CD8-positive, alpha-beta memory T cell (primary cell): Measurements from ENCODE around the gene ADGRB3. TPM values are rescaled to one million over a fixed set of nuclear protein-coding genes. Genes with fewer than 3 reads are reported as not detected.

Source experiments
- CTCF ChIA-PET: fragments of 350-600 bp; sonication (Branson Sonifier 250); formaldehyde crosslinking; loops from one replicate; lab custom pipeline; 2021; ENCODE audit warnings: antibody characterized with exemption; lab: Charles Lee
- POLR2A ChIA-PET: fragments of 350-600 bp; sonication (Branson Sonifier 250); formaldehyde crosslinking; loops from one replicate; lab custom pipeline; 2021; ENCODE audit warnings: antibody characterized with exemption; lab: Charles Lee
- DNase-seq, 5 donors: peaks; one replicate each; pipeline versions ENCODE4 v3.0.0 to v3.0.0-alpha.2; 2020 to 2022; ENCODE audit warnings: mixed read lengths in 1 of 5
- H3K27ac ChIP-seq: one replicate; pipeline ENCODE4 v1.7.0; 2013; ENCODE audit warnings: low read depth, mild to moderate bottlenecking, low read length, moderate library complexity
- H3K27me3 ChIP-seq: 2 replicates; pipeline ENCODE4 v1.7.0; 2013; ENCODE audit warnings: low read length, mild to moderate bottlenecking; ENCODE audit not compliant: insufficient read depth, poor library complexity, severe bottlenecking
- H3K36me3 ChIP-seq: 2 replicates; pipeline ENCODE4 v1.7.0; 2013; ENCODE audit warnings: mild to moderate bottlenecking, low read length, moderate library complexity; ENCODE audit not compliant: insufficient read depth
- H3K4me1 ChIP-seq: 2 replicates; pipeline ENCODE4 v1.7.0; 2013; ENCODE audit warnings: mild to moderate bottlenecking, low read length, moderate library complexity; ENCODE audit not compliant: insufficient read depth
- H3K4me3 ChIP-seq: 2 replicates; pipeline ENCODE4 v1.7.0; 2013; ENCODE audit warnings: mild to moderate bottlenecking, low read length
- H3K9me3 ChIP-seq: 2 replicates; pipeline ENCODE4 v1.7.0; 2013; ENCODE audit warnings: mild to moderate bottlenecking, low read length
- H3K27ac Mint-ChIP-seq, 8 donors: one replicate each; pipeline ENCODE4 v1.8.0; 2020 to 2021; ENCODE audit warnings: mixed read lengths in 8 of 8, mild to moderate bottlenecking in 6 of 8, inconsistent platforms in 3 of 8, moderate library complexity in 3 of 8
- H3K27me3 Mint-ChIP-seq, 2 donors: one replicate each; pipeline ENCODE4 v1.8.0; 2020 to 2021; ENCODE audit warnings: mixed read lengths in 2 of 2, mild to moderate bottlenecking in 1 of 2, moderate library complexity in 1 of 2
- H3K36me3 Mint-ChIP-seq, 3 donors: one replicate each; pipeline ENCODE4 v1.8.0; 2020 to 2021; ENCODE audit warnings: mixed read lengths in 3 of 3, inconsistent platforms in 1 of 3, mild to moderate bottlenecking in 1 of 3
- H3K4me1 Mint-ChIP-seq, 3 donors: one replicate each; pipeline ENCODE4 v1.8.0; 2020 to 2021; ENCODE audit warnings: mixed read lengths in 3 of 3, inconsistent platforms in 1 of 3, mild to moderate bottlenecking in 1 of 3
- H3K4me3 Mint-ChIP-seq, 7 donors: one replicate each; pipeline ENCODE4 v1.8.0; 2020 to 2021; ENCODE audit warnings: mixed read lengths in 7 of 7, mild to moderate bottlenecking in 6 of 7, moderate library complexity in 4 of 7, inconsistent platforms in 2 of 7
- H3K9me3 Mint-ChIP-seq, 5 donors: one replicate each; pipeline ENCODE4 v1.8.0; 2020 to 2022; ENCODE audit warnings: mixed read lengths in 5 of 5, mild to moderate bottlenecking in 3 of 5, moderate library complexity in 2 of 5, inconsistent platforms in 1 of 5
- polyA plus RNA-seq: library from polyadenylated mRNA; unstranded; fragments of 300-500 nt; fragmentation: Illumina TruSeq; gene quantifications from one replicate; pipeline ENCODE4 v1.2.3, GENCODE V29; 2021
- total RNA-seq, 2 experiments: library from RNA; stranded (reverse); gene quantifications; one replicate each; pipeline ENCODE4 v1.2.3, GENCODE V29; 2021

ADGRB3 gene
- total and polyA plus RNA-seq, 3 experiments from 2014 or later = not detected

- peaks cover 0 to 2% (median 0%) of the 10 kb centered on the region in 5 donors for H3K9me3 Mint-ChIP-seq
- DNase-seq = no peak
- POLR2A ChIA-PET = no interaction called here
- H3K4me1 Mint-ChIP-seq = no peaks in the 10 kb centered on the region
- no peaks in the 10 kb centered on the region for H3K36me3 Mint-ChIP-seq
- CTCF ChIA-PET = no interaction called here
- H3K9me3 ChIP-seq = no peaks in the 10 kb centered on the region
- no peaks in the 10 kb centered on the region for H3K27me3 ChIP-seq
- H3K27me3 Mint-ChIP-seq = no peaks in the 10 kb centered on the region
- no peak overlapping the region for H3K27ac ChIP-seq
- no peaks in the 10 kb centered on the region for H3K36me3 ChIP-seq
- H3K4me3 ChIP-seq = no peak overlapping the region
- no peaks in the 10 kb centered on the region for H3K4me1 ChIP-seq
- H3K27ac Mint-ChIP-seq = no peak overlapping the region
- H3K4me3 Mint-ChIP-seq = no peak overlapping the region
Measured at GRCh38 chr6:69338431-69339162, 703.5 kb downstream of the ADGRB3 start.

- Histone ChIP-seq H3K27me3 (no peaks in the 10 kb centered on the region), H3K36me3 (no peaks in the 10 kb centered on the region), H3K4me1 (no peaks in the 10 kb centered on the region), H3K27ac (no peak overlapping the region), H3K9me3 (no peaks in the 10 kb centered on the region), H3K4me3 (no peak overlapping the region)
- Mint-ChIP-seq H3K4me3 (no peak overlapping the region), H3K36me3 (no peaks in the 10 kb centered on the region), H3K9me3 (peaks cover 0 to 2% (median 0%) of the 10 kb centered on the region in 5 donors), H3K27me3 (no peaks in the 10 kb centered on the region), H3K4me1 (no peaks in the 10 kb centered on the region), H3K27ac (peak overlapping the region in 1 of 8 donors; percentile 61)
- no peak for DNase-seq
- ChIA-PET CTCF (interaction anchor here (1.3 kb wide), 1 partner anchor 13 kb away, joined by 3 read pairs; no protein-coding TSS in a partner anchor), POLR2A (no interaction called here)
Measured at GRCh38 chr6:69339163-69339550, 704.1 kb downstream of the ADGRB3 start.

GRCh38 chr6:69340196-69340595 lies 705.1 kb downstream of the ADGRB3 start:
- ChIA-PET CTCF (interaction anchor here (1.3 kb wide), 1 partner anchor 14 kb away, joined by 3 read pairs; no protein-coding TSS in a partner anchor), POLR2A (no interaction called here)
- Histone ChIP-seq H3K27ac (no peak overlapping the region), H3K4me3 (no peak overlapping the region), H3K36me3 (no peaks in the 10 kb centered on the region), H3K27me3 (no peaks in the 10 kb centered on the region), H3K9me3 (no peaks in the 10 kb centered on the region), H3K4me1 (no peaks in the 10 kb centered on the region)
- peaks cover 0 to 5% (median 2%) of the 10 kb centered on the region in 5 donors for H3K9me3 Mint-ChIP-seq
- no peaks in the 10 kb centered on the region for H3K27me3 Mint-ChIP-seq
- H3K27ac Mint-ChIP-seq = no peak overlapping the region
- DNase-seq = no peak
- no peak overlapping the region for H3K4me3 Mint-ChIP-seq
- H3K4me1 Mint-ChIP-seq = no peaks in the 10 kb centered on the region
- no peaks in the 10 kb centered on the region for H3K36me3 Mint-ChIP-seq

- no peaks in the 10 kb centered on the region for H3K36me3 ChIP-seq
- DNase-seq = no peak
- ChIA-PET POLR2A (no interaction called here), CTCF (no interaction called here)
- Mint-ChIP-seq H3K27me3 (no peaks in the 10 kb centered on the region), H3K9me3 (peaks cover 2 to 11% (median 9%) of the 10 kb centered on the region in 5 donors), H3K4me1 (no peaks in the 10 kb centered on the region), H3K4me3 (no peak overlapping the region), H3K36me3 (no peaks in the 10 kb centered on the region), H3K27ac (peak overlapping the region in 1 of 8 donors; percentile 48)
- H3K27me3 ChIP-seq = no peaks in the 10 kb centered on the region
- H3K9me3 ChIP-seq = no peaks in the 10 kb centered on the region
- no peaks in the 10 kb centered on the region for H3K4me1 ChIP-seq
- H3K27ac ChIP-seq = no peak overlapping the region
- H3K4me3 ChIP-seq = no peak overlapping the region
Measured at GRCh38 chr6:69343851-69344250, 708.8 kb downstream of the ADGRB3 start.

- Mint-ChIP-seq H3K27ac (no peak overlapping the region), H3K27me3 (no peaks in the 10 kb centered on the region), H3K4me3 (no peak overlapping the region), H3K4me1 (no peaks in the 10 kb centered on the region), H3K9me3 (peaks cover 3 to 8% (median 6%) of the 10 kb centered on the region in 5 donors), H3K36me3 (no peaks in the 10 kb centered on the region)
- POLR2A ChIA-PET = no interaction called here
- no peaks in the 10 kb centered on the region for H3K36me3 ChIP-seq
- DNase-seq = no peak
- no peaks in the 10 kb centered on the region for H3K9me3 ChIP-seq
- H3K27ac ChIP-seq = no peak overlapping the region
- no peaks in the 10 kb centered on the region for H3K27me3 ChIP-seq
- CTCF ChIA-PET = no interaction called here
- no peaks in the 10 kb centered on the region for H3K4me1 ChIP-seq
- H3K4me3 ChIP-seq = no peak overlapping the region
Measured at GRCh38 chr6:69349771-69350170, 714.7 kb downstream of the ADGRB3 start.

GRCh38 chr6:69362209-69362608 lies 727.1 kb downstream of the ADGRB3 start:
- no peak for DNase-seq
- H3K36me3 ChIP-seq = no peaks in the 10 kb centered on the region
- H3K9me3 ChIP-seq = no peaks in the 10 kb centered on the region
- peaks cover 0 to 5% (median 2%) of the 10 kb centered on the region in 5 donors for H3K9me3 Mint-ChIP-seq
- no peaks in the 10 kb centered on the region for H3K4me1 Mint-ChIP-seq
- POLR2A ChIA-PET = no interaction called here
- H3K4me3 Mint-ChIP-seq = no peak overlapping the region
- H3K4me1 ChIP-seq = no peaks in the 10 kb centered on the region
- H3K4me3 ChIP-seq = no peak overlapping the region
- CTCF ChIA-PET = no interaction called here
- no peaks in the 10 kb centered on the region for H3K27me3 ChIP-seq
- no peak overlapping the region for H3K27ac Mint-ChIP-seq
- H3K27ac ChIP-seq = no peak overlapping the region
- no peaks in the 10 kb centered on the region for H3K27me3 Mint-ChIP-seq
- no peaks in the 10 kb centered on the region for H3K36me3 Mint-ChIP-seq

- Histone ChIP-seq H3K4me1 (no peaks in the 10 kb centered on the region), H3K9me3 (no peaks in the 10 kb centered on the region), H3K27ac (no peak overlapping the region), H3K36me3 (no peaks in the 10 kb centered on the region), H3K4me3 (no peak overlapping the region), H3K27me3 (no peaks in the 10 kb centered on the region)
- H3K27ac Mint-ChIP-seq = no peak overlapping the region
- DNase-seq = no peak
- H3K36me3 Mint-ChIP-seq = no peaks in the 10 kb centered on the region
- H3K4me1 Mint-ChIP-seq = no peaks in the 10 kb centered on the region
- CTCF ChIA-PET = no interaction called here
- peaks cover 0 to 1% of the 10 kb centered on the region in 2 donors for H3K27me3 Mint-ChIP-seq
- POLR2A ChIA-PET = no interaction called here
- no peak overlapping the region for H3K4me3 Mint-ChIP-seq
- peaks cover 0 to 5% (median 0%) of the 10 kb centered on the region in 5 donors for H3K9me3 Mint-ChIP-seq
Measured at GRCh38 chr6:69366831-69367230, 731.7 kb downstream of the ADGRB3 start.

- Mint-ChIP-seq H3K4me3 (no peak overlapping the region), H3K4me1 (no peaks in the 10 kb centered on the region), H3K27ac (no peak overlapping the region), H3K27me3 (peaks cover 0 to 1% of the 10 kb centered on the region in 2 donors), H3K9me3 (peaks cover 0 to 5% (median 0%) of the 10 kb centered on the region in 5 donors), H3K36me3 (no peaks in the 10 kb centered on the region)
- Histone ChIP-seq H3K9me3 (no peaks in the 10 kb centered on the region), H3K4me3 (no peak overlapping the region), H3K36me3 (no peaks in the 10 kb centered on the region), H3K4me1 (no peaks in the 10 kb centered on the region), H3K27ac (no peak overlapping the region), H3K27me3 (no peaks in the 10 kb centered on the region)
- CTCF ChIA-PET = no interaction called here
- POLR2A ChIA-PET = no interaction called here
- DNase-seq = no peak
Measured at GRCh38 chr6:69368613-69369012, 733.5 kb downstream of the ADGRB3 start.
